Measurements from ENCODE around the gene ZNF469.

Gene ZNF469

GRCh38 chr16:88412766-88413165, 30.0 kb downstream of the ZNF469 start:
- TF ChIP-seq, protein P1, sequence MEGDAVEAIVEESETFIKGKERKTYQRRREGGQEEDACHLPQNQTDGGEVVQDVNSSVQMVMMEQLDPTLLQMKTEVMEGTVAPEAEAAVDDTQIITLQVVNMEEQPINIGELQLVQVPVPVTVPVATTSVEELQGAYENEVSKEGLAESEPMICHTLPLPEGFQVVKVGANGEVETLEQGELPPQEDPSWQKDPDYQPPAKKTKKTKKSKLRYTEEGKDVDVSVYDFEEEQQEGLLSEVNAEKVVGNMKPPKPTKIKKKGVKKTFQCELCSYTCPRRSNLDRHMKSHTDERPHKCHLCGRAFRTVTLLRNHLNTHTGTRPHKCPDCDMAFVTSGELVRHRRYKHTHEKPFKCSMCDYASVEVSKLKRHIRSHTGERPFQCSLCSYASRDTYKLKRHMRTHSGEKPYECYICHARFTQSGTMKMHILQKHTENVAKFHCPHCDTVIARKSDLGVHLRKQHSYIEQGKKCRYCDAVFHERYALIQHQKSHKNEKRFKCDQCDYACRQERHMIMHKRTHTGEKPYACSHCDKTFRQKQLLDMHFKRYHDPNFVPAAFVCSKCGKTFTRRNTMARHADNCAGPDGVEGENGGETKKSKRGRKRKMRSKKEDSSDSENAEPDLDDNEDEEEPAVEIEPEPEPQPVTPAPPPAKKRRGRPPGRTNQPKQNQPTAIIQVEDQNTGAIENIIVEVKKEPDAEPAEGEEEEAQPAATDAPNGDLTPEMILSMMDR (IDR thresholded peaks at IDR 0.05; ENCODE audit: low read depth, low read length) = no peak
- no peak overlapping the region for H3K4me3 ChIP-seq (ENCODE audit: low read depth, low read length)

DNA sequence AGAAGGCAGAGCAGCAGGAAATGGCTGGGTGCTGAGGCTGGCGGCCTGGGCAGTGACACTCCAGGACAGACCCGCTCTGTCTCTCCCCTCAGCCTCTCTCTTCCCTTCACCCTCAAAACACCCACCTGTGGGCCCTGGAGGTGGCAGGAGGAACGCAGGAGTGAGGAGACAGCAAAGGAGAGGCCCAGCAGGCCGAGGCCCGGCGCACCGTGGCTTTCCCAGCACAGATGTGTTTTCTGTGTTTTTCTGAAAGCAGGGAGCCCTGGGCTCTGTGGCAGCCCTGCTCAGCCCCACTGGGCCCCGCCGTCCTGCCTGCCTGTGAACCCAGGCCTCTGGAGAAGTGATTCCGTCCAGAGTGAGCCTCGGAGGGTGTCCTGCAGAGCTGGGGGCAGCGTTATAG, 30.5 kb downstream of the ZNF469 start:
- no peak overlapping the region for H3K4me3 ChIP-seq (ENCODE audit: low read depth, low read length)
- TF ChIP-seq, protein P1 (IDR thresholded peaks at IDR 0.05; ENCODE audit: low read depth, low read length) = no peak

GRCh38 chr16:88413631-88414030, 30.9 kb downstream of the ZNF469 start:
- no peak overlapping the region for H3K4me3 ChIP-seq (ENCODE audit: low read depth, low read length)
- TF ChIP-seq, protein P1 (IDR thresholded peaks at IDR 0.05; ENCODE audit: low read depth, low read length) = no peak

- TF ChIP-seq, protein P1 (IDR thresholded peaks at IDR 0.05; ENCODE audit: low read depth, low read length) = no peak
- H3K4me3 ChIP-seq (ENCODE audit: low read depth, low read length) = no peak overlapping the region
Measured at GRCh38 chr16:88414521-88415380, 32.0 kb downstream of the ZNF469 start.

GRCh38 chr16:88415381-88415705, 32.6 kb downstream of the ZNF469 start:
- TF ChIP-seq, protein P1 (IDR thresholded peaks at IDR 0.05; ENCODE audit: low read depth, low read length) = no peak
- no peak overlapping the region for H3K4me3 ChIP-seq (ENCODE audit: low read depth, low read length)

DNA sequence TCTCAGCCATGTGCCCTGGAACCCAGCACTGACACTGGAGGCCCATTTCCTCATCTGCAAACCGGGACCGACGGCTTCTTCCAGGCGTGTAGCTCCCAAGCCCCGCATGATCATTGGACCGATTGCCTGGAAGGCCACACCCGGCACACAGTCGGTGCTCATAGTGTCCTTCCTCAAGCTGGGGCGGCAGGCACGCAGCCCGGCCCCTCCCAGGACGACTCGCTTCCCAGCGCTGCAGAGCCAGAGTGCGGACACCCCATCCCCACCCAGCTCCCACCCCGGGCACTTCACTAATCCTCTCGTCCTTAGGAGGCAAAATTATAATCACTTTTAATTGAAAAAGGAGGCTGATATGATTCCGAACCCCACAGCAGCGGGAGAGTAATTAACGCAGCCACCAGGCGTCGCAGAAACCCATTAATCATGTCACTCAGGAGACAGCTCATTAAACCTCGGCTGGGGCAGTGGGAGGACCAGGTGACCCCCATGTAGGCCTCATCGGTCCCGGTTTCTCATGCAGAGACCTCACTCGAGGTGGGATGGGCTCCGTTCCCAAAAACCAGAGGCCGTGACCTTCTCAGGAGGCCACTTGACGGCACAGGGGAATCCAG, 33.1 kb downstream of the ZNF469 start:
- TF ChIP-seq, protein P1 (IDR thresholded peaks at IDR 0.05; ENCODE audit: low read depth, low read length) = no peak
- H3K4me3 ChIP-seq (ENCODE audit: low read depth, low read length) = no peak overlapping the region

DNA sequence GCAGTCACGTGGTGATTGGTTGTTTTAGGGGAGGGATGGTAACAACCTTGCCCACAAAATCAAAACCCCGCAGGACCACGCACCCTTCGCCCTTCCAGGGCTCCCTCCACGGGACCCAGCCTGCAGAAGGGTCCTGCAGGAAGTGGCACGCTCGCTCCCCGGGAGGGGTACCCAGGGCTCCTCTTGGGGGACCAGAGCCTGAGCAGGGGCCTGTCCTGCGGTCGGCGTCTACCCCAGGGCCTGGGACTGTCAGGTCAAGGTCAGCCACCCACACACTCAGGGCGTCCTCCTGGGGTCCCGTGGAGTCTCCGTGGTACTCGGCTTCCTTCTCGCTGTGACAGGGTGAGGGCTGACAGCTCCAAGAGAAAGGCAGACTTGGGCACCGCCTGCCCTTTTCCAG, 33.9 kb downstream of the ZNF469 start:
- no peak overlapping the region for H3K4me3 ChIP-seq (ENCODE audit: low read depth, low read length)
- TF ChIP-seq, protein P1 (IDR thresholded peaks at IDR 0.05; ENCODE audit: low read depth, low read length) = no peak
